ENCODE data around the gene OSBPL7.

Gene OSBPL7

GRCh38 chr17:47821424-47822391, at the start of gene OSBPL7:
Gene OSBPL7 (minus strand): TSS chr17:47821794. CDS start chr17:47820278, 1,516 bp downstream.
- DNase-seq: peak; percentile 96

- no peak for DNase-seq
Measured at GRCh38 chr17:47871048-47871447, 49.5 kb upstream of the OSBPL7 start.

GRCh38 chr17:47870056-47870455, 48.5 kb upstream of the OSBPL7 start:
- no peak for DNase-seq

- DNase-seq: no peak
Measured at GRCh38 chr17:47869114-47869513, 47.5 kb upstream of the OSBPL7 start.

- DNase-seq: no peak
Measured at GRCh38 chr17:47867813-47868533, 46.4 kb upstream of the OSBPL7 start.

GRCh38 chr17:47866941-47867340, 45.3 kb upstream of the OSBPL7 start:
- no peak for DNase-seq

- peak; percentile 10 for DNase-seq
Measured at GRCh38 chr17:47864791-47865216, 43.2 kb upstream of the OSBPL7 start.

GRCh38 chr17:47862621-47863440, 41.2 kb upstream of the OSBPL7 start:
- no peak for DNase-seq

GRCh38 chr17:47860386-47860785, 38.8 kb upstream of the OSBPL7 start:
- DNase-seq: no peak

GRCh38 chr17:47857551-47858455, 36.2 kb upstream of the OSBPL7 start:
- no peak for DNase-seq

GRCh38 chr17:47856830-47857229, 35.2 kb upstream of the OSBPL7 start:
- no peak for DNase-seq

GRCh38 chr17:47855737-47856136, 34.1 kb upstream of the OSBPL7 start:
- DNase-seq: no peak

GRCh38 chr17:47853616-47854015, 32.0 kb upstream of the OSBPL7 start:
- DNase-seq: no peak

- DNase-seq: no peak
Measured at GRCh38 chr17:47852113-47852949, 30.7 kb upstream of the OSBPL7 start.

- no peak for DNase-seq
Measured at GRCh38 chr17:47851764-47852112, 30.1 kb upstream of the OSBPL7 start.

- peak; percentile 81 for DNase-seq
Measured at GRCh38 chr17:47850692-47851573, 29.3 kb upstream of the OSBPL7 start, which contains the start of gene SP6. Gene SP6 (minus strand): TSS chr17:47851163. CDS start chr17:47848429, 2,734 bp downstream.

GRCh38 chr17:47850373-47850691, 28.7 kb upstream of the OSBPL7 start:
- DNase-seq: peak; percentile 9

- no peak for DNase-seq
Measured at GRCh38 chr17:47848198-47848513, 26.6 kb upstream of the OSBPL7 start.

GRCh38 chr17:47847341-47848197, 26.0 kb upstream of the OSBPL7 start:
- DNase-seq: no peak

Measured in NCI-H1105 treated with DMSO at 0.1 percent for 48 hours (cell line).